ENCODE results near the gene ZNF14. TPM values are rescaled to one million over a fixed set of nuclear protein-coding genes. Genes with fewer than 3 reads are reported as not detected.

ZNF14 gene
- total RNA-seq, 4 donors from 2014 or later = 1.9 to 11.6 (median 6.4) TPM

DNA sequence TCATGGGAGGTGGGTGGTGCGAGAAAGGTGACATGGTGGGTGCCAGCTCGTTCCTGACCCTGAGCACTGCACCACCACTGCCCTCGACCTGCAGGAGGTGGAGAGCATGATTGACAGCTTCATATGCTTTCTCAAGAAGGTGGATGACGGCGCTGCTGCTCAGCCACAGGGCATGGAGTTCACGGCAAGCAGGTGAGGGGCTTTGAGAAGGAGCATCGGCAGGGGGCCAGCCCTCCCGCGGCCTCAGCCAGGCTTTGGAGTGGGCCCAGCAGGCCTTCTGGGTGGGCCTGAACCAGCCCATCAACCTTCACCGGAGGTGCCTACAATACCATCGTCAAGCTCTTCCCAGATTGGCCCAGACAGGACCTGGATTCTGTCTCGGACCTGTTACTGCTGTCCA, 18.9 kb upstream of the ZNF14 start:
- Histone ChIP-seq H3K4me3 (no peak overlapping the region), H3K27ac (no peak overlapping the region), H3K4me1 (no peaks in the 10 kb centered on the region), H3K36me3 (no peaks in the 10 kb centered on the region), H3K9me3 (peaks cover 0 to 5% (median 0%) of the 10 kb centered on the region in 4 donors), H3K27me3 (no peaks in the 10 kb centered on the region)
- no peak for DNase-seq
- no peak for TF ChIP-seq POLR2A (IDR thresholded peaks at IDR 0.05)
- TF ChIP-seq, protein P1, sequence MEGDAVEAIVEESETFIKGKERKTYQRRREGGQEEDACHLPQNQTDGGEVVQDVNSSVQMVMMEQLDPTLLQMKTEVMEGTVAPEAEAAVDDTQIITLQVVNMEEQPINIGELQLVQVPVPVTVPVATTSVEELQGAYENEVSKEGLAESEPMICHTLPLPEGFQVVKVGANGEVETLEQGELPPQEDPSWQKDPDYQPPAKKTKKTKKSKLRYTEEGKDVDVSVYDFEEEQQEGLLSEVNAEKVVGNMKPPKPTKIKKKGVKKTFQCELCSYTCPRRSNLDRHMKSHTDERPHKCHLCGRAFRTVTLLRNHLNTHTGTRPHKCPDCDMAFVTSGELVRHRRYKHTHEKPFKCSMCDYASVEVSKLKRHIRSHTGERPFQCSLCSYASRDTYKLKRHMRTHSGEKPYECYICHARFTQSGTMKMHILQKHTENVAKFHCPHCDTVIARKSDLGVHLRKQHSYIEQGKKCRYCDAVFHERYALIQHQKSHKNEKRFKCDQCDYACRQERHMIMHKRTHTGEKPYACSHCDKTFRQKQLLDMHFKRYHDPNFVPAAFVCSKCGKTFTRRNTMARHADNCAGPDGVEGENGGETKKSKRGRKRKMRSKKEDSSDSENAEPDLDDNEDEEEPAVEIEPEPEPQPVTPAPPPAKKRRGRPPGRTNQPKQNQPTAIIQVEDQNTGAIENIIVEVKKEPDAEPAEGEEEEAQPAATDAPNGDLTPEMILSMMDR (IDR thresholded peaks at IDR 0.05) = no peak

DNA sequence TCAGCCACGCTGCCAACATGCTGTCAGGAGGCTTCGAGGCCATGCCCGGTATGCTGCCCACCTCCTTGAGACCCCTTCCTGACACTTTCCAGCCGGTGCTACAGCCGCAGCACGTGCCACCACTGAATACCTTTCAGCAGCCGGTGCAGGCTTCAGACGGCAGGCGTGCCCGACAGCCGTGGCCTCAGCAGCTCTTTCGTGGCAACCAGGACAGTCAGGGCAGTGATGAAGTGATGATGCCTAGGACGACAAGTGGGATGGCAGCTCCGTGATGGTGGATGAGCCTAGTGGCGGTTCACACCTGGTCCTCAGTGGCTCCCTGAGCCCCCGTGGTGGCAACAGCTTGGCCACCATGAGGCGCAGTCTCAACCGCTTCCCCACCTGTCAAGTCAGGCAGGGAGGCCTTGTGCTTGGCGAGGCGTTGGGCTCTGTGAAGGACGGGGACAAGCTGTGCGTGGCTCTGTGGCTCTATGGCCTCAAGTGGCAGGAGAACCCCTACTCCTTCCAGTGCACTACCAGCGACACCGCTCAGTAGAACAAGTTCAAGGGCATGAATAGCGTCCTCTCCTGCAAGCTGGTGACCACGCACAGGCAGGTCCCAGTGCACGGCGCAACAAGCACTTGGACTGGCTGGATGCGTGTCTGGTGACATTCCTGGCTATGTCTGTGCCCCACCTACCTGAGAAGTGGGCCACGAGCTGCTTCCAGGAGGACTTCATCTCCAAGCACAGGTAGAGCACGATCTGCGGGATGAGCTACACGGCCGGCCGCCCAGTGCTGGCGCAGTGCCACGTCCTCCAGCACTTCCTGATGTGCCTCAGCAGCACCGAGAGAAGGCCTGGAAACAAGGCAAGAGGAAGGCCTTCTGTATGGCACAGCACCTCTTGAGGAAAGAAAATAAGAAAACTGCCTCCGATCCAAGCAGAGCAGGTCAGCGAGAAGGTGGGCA, 18.2 kb upstream of the ZNF14 start:
- H3K4me3 ChIP-seq = no peak overlapping the region
- no peaks in the 10 kb centered on the region for H3K36me3 ChIP-seq
- no peaks in the 10 kb centered on the region for H3K4me1 ChIP-seq
- peaks cover 0 to 4% (median 0%) of the 10 kb centered on the region in 4 donors for H3K9me3 ChIP-seq
- H3K27ac ChIP-seq = no peak overlapping the region
- DNase-seq = no peak
- TF ChIP-seq, protein P1 (IDR thresholded peaks at IDR 0.05) = no peak
- no peak for TF ChIP-seq POLR2A (IDR thresholded peaks at IDR 0.05)
- no peaks in the 10 kb centered on the region for H3K27me3 ChIP-seq

DNA sequence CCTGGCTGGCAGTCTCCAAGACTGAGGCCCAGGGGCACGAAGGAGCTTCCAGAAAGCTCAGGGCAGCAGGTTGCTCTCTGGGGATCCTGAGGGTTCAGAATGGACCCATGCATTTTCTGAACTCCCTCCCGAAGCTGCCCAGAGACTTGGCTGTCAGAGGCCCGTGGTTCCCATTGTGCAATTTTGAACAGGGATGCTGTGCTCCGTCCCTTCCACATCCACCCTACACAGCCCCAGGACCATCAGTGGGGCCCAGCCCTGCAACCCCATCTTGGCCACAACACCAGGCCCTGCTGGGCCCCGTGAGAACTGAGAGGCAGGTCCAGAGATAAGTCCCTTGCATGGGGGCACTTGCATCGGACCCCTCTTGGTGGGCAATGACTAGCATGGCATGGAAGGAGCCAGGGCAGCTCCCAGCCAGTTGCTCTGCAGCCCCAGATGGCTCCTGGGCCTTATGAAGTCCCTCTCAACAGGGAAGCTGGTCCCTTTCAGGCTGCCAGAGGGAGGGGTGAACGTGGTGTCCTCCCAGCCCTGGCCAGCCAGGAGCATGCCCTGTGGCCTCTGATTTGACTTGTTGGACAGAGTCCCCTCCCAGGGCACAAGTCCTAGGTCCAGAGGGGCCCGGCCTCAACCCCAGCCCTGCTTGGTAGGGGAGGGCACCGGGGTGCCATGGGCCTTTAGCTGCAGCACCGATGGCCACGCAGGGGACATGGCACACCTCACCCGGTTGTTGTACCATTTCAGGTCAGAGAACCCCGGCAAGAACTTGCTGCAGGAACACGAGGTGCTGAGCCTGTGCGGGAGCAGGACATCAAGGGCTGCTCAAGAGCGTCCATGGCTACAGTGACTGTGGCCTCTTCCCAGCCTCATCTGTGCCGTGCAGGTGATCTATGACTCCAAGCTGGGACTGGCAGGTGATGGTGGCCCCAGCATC, 17.3 kb upstream of the ZNF14 start:
- no peaks in the 10 kb centered on the region for H3K9me3 ChIP-seq
- no peaks in the 10 kb centered on the region for H3K36me3 ChIP-seq
- H3K4me3 ChIP-seq = no peak overlapping the region
- no peak for DNase-seq
- H3K4me1 ChIP-seq = no peaks in the 10 kb centered on the region
- H3K27me3 ChIP-seq = no peaks in the 10 kb centered on the region
- TF ChIP-seq POLR2A (IDR thresholded peaks at IDR 0.05) = no peak
- TF ChIP-seq, protein P1 (IDR thresholded peaks at IDR 0.05) = no peak
- H3K27ac ChIP-seq = no peak overlapping the region

DNA sequence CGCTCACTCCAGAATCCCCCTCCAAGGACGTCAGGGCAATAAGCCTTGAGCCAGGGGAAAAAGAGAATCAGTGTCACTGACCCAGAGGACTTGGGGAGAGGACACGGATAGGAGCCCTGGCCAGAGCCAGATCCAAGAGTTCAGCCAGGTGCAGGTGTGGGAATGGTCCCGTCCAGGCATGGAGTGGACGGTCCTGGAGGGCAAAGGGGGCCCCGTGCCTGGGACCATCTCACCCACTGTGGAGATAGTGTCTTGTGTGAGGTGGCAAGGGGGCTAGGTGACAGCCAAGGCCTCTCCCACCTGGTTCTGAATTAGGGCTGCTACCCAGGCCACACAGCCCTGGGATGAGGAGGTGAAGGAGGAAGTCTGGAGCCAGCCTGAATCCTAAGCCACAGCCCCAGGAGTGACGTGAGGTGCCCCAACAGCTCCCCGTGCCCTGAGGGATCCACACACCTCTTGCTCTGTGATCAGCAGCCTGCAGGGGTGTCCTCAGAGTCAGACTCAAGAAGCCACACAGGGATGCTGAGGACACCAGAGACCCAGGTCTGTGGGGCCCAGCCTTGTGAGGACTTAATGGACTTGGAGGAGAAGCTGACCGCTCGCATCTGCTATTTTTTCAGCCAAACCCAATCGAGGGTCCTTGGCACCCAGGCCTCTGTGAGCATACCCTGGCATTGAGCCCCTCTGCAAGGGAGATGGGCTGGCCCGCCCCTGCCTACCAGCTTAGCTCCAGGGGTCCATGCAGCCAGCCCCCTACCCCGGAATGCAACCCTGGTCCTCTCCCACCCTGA, 16.4 kb upstream of the ZNF14 start:
- no peak for DNase-seq
- Histone ChIP-seq H3K4me1 (no peaks in the 10 kb centered on the region), H3K27ac (no peak overlapping the region), H3K36me3 (no peaks in the 10 kb centered on the region), H3K4me3 (no peak overlapping the region), H3K27me3 (no peaks in the 10 kb centered on the region), H3K9me3 (no peaks in the 10 kb centered on the region)
- TF ChIP-seq POLR2A (IDR thresholded peaks at IDR 0.05) = no peak
- TF ChIP-seq, protein P1 (IDR thresholded peaks at IDR 0.05) = no peak
